Epithelial cell of esophagus (primary cell): ENCODE data around the gene DYNLT3.

ENCODE experiments used
- DNase-seq: peaks from one replicate; pipeline ENCODE4 v3.0.0; 2010; ENCODE audit warnings: low read depth
- H3K4me3 ChIP-seq: 2 replicates; pipeline ENCODE4 v1.5.1; 2011; ENCODE audit warnings: mild to moderate bottlenecking, low read length, control low read depth
- TF ChIP-seq, protein P1 (sequence below): IDR thresholded peaks from 2 replicates; pipeline ENCODE4 v1.5.1; 2011; ENCODE audit warnings: low read depth, mild to moderate bottlenecking, low read length, control low read depth, inconsistent platforms; ENCODE audit not compliant: insufficient read depth; ENCODE audit errors: missing control alignments

Gene DYNLT3

GRCh38 chrX:37867536-37868153 is 20.3 kb upstream of the DYNLT3 start:
- H3K4me3 ChIP-seq, result no peak overlapping the region
- no peak for DNase-seq
- TF ChIP-seq, protein P1, sequence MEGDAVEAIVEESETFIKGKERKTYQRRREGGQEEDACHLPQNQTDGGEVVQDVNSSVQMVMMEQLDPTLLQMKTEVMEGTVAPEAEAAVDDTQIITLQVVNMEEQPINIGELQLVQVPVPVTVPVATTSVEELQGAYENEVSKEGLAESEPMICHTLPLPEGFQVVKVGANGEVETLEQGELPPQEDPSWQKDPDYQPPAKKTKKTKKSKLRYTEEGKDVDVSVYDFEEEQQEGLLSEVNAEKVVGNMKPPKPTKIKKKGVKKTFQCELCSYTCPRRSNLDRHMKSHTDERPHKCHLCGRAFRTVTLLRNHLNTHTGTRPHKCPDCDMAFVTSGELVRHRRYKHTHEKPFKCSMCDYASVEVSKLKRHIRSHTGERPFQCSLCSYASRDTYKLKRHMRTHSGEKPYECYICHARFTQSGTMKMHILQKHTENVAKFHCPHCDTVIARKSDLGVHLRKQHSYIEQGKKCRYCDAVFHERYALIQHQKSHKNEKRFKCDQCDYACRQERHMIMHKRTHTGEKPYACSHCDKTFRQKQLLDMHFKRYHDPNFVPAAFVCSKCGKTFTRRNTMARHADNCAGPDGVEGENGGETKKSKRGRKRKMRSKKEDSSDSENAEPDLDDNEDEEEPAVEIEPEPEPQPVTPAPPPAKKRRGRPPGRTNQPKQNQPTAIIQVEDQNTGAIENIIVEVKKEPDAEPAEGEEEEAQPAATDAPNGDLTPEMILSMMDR, result no peak

GRCh38 chrX:37863728-37864127 is 16.4 kb upstream of the DYNLT3 start:
- H3K4me3 ChIP-seq, result no peak overlapping the region
- no peak for DNase-seq
- TF ChIP-seq, protein P1, result no peak

DNA sequence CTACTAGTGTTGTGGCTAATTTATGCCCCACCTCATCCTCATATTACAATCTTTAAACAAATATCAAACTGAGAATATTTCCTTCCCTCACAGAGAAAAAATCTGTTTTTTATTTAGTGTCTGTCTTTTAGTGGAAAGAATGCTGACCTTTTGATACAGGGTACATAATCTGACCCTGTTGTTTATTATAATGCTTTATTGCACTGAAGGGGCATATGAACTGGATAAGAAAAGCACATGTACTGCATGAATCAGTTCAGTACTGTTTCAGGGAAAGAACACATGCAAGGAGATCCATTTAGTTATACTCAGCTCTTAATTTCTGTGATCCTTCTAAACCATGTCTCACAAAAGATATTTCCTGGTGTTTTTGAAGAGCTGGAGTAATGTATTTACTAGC is 15.5 kb upstream of the DYNLT3 start:
- TF ChIP-seq, protein P1, result no peak
- DNase-seq, result no peak
- no peak overlapping the region for H3K4me3 ChIP-seq

GRCh38 chrX:37860721-37861120 is 13.3 kb upstream of the DYNLT3 start:
- no peak for DNase-seq

DNA sequence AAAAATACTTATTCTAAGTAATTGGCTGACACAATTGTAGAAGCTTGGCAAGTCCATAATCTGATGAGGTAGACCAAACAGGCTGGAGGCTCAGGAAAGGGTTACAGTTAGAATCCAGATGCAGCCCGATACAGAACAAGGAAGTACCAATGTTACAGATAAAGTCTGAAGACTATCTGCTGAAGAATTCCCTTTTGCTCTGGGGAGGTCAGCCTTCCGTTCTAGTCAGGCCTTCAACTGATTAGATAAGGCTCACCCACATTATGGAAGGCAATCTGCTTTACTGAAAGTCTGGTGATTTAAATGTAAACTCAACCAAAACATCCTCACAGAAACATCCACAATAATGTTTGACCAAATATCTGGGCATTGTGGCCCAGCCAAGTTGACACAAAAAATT is 7.4 kb upstream of the DYNLT3 start:
- TF ChIP-seq, protein P1, result no peak
- no peak for DNase-seq
- H3K4me3 ChIP-seq, result no peak overlapping the region

More at GRCh38 chrX:37860721-37861120, 13.3 kb upstream of the DYNLT3 start:
- TF ChIP-seq, protein P1, result no peak
- no peak overlapping the region for H3K4me3 ChIP-seq

GRCh38 chrX:37854148-37854547 is 6.8 kb upstream of the DYNLT3 start:
- TF ChIP-seq, protein P1, result no peak
- DNase-seq, result no peak
- no peak overlapping the region for H3K4me3 ChIP-seq

DNA sequence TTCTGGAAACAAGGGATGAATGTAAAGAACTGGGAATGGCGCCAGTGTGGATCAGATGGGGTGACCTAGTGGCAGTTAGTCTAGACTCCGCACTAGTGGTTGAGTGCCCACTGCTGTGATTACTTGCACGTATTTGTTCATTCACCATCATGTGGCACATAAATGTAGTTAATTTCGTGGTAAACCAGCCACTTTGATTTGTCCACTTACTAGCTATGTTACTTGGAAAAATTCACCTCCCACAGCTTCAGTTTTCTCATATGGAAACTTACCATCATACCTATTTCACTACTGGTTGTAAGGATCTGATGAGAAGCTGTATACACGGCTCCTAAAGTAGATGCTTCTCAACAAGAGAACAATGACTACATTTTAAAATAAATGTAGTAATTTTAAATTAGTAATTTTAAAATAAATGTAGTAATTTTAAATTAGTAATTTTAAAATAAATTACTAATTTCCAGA is 394 bp upstream of the DYNLT3 start:
- TF ChIP-seq, protein P1, result no peak
- H3K4me3 ChIP-seq, result peak overlapping the region; percentile 61
- no peak for DNase-seq
